HUES6 (cell line): ENCODE results near the gene ZNF212.

Source experiments
- H3K27ac ChIP-seq: 2 replicates; pipeline ENCODE4 v1.7.0; 2013; ENCODE audit warnings: low read depth, mild to moderate bottlenecking, low read length, inconsistent platforms
- H3K27me3 ChIP-seq: 2 replicates; pipeline ENCODE4 v1.6.1; 2013; ENCODE audit warnings: low read length; ENCODE audit not compliant: control insufficient read depth, insufficient read depth
- H3K36me3 ChIP-seq: 2 replicates; pipeline ENCODE4 v1.6.1; 2013; ENCODE audit warnings: low read length; ENCODE audit not compliant: control insufficient read depth, insufficient read depth
- H3K4me1 ChIP-seq: 2 replicates; pipeline ENCODE4 v1.6.1; 2013; ENCODE audit warnings: low read length; ENCODE audit not compliant: control insufficient read depth, insufficient read depth
- H3K4me3 ChIP-seq: 2 replicates; pipeline ENCODE4 v1.5.1; 2013; ENCODE audit warnings: low read depth, low read length
- H3K9ac ChIP-seq: one replicate; pipeline ENCODE4 v1.6.1; 2013; ENCODE audit warnings: mild to moderate bottlenecking, low read length
- H3K9me3 ChIP-seq: 2 replicates; pipeline ENCODE4 v1.6.1; 2013; ENCODE audit warnings: low read depth, low read length; ENCODE audit not compliant: control insufficient read depth, insufficient read depth

The ZNF212 gene

GRCh38 chr7:149296368-149296767 lies 56.9 kb downstream of the ZNF212 start:
- Histone ChIP-seq H3K9ac (no peak overlapping the region), H3K36me3 (peaks cover 7% of the 10 kb centered on the region; the same call in 1 of the 2 replicates), H3K9me3 (peaks cover 10% of the 10 kb centered on the region), H3K27me3 (no peaks in the 10 kb centered on the region), H3K4me3 (no peak overlapping the region), H3K27ac (no peak overlapping the region), H3K4me1 (0 out of 2 replicates have a peak, but pooled peaks cover 1% of the 10 kb centered on the region)

GRCh38 chr7:149297034-149297755 lies 57.7 kb downstream of the ZNF212 start:
- no peak overlapping the region for H3K4me3 ChIP-seq
- H3K9ac ChIP-seq, result no peak overlapping the region
- peaks cover 7% of the 10 kb centered on the region; the same call in 1 of the 2 replicates for H3K36me3 ChIP-seq
- H3K4me1 ChIP-seq, result 0 out of 2 replicates have a peak, but pooled peaks cover 4% of the 10 kb centered on the region
- H3K27ac ChIP-seq, result no peak overlapping the region
- no peaks in the 10 kb centered on the region for H3K27me3 ChIP-seq
- H3K9me3 ChIP-seq, result peaks cover 10% of the 10 kb centered on the region

GRCh38 chr7:149300620-149301285 lies 61.3 kb downstream of the ZNF212 start:
- Histone ChIP-seq H3K4me3 (no peak overlapping the region), H3K9me3 (peaks cover 10% of the 10 kb centered on the region), H3K4me1 (0 out of 2 replicates have a peak, but pooled peaks cover 4% of the 10 kb centered on the region), H3K27ac (no peak overlapping the region), H3K36me3 (no peaks in the 10 kb centered on the region), H3K27me3 (no peaks in the 10 kb centered on the region), H3K9ac (no peak overlapping the region)

GRCh38 chr7:149302222-149302621 lies 62.8 kb downstream of the ZNF212 start:
- Histone ChIP-seq H3K36me3 (no peaks in the 10 kb centered on the region), H3K27ac (no peak overlapping the region), H3K4me1 (0 out of 2 replicates have a peak, but pooled peaks cover 4% of the 10 kb centered on the region), H3K9ac (no peak overlapping the region), H3K9me3 (peaks cover 10% of the 10 kb centered on the region), H3K27me3 (no peaks in the 10 kb centered on the region), H3K4me3 (no peak overlapping the region)

- Histone ChIP-seq H3K27ac (no peak overlapping the region), H3K9ac (no peak overlapping the region), H3K4me1 (0 out of 2 replicates have a peak, but pooled peaks cover 4% of the 10 kb centered on the region), H3K4me3 (no peak overlapping the region), H3K9me3 (peaks cover 10% of the 10 kb centered on the region), H3K27me3 (no peaks in the 10 kb centered on the region), H3K36me3 (no peaks in the 10 kb centered on the region)
These were observed 63.4 kb downstream of the ZNF212 start for GRCh38 chr7:149302865-149303264.

- H3K27ac ChIP-seq, result no peak overlapping the region
- no peak overlapping the region for H3K4me3 ChIP-seq
- H3K9ac ChIP-seq, result no peak overlapping the region
- no peaks in the 10 kb centered on the region for H3K27me3 ChIP-seq
- 0 out of 2 replicates have a peak, but pooled peaks cover 4% of the 10 kb centered on the region for H3K4me1 ChIP-seq
- H3K36me3 ChIP-seq, result no peaks in the 10 kb centered on the region
- H3K9me3 ChIP-seq, result peaks cover 4% of the 10 kb centered on the region; the same call in 1 of the 2 replicates
These were observed 64.6 kb downstream of the ZNF212 start for GRCh38 chr7:149304006-149304405.
